Natural killer cell (primary cell): ENCODE data around the gene EDC3. TPM values are rescaled to one million over a fixed set of nuclear protein-coding genes. Genes with fewer than 3 reads are reported as not detected.

Source experiments
- ATAC-seq, 3 donors: fragments of 150-1000 bp in 2 of 3; fragments of 200-7000 bp in 1 of 3; cut with Tn5 transposase; 1 replicate in 1 of 3; 2 replicates in 2 of 3; pipeline ENCODE4 v1.10.0; 2021; ENCODE audit warnings: mild to moderate bottlenecking in 2 of 3, moderate library complexity in 2 of 3
- DNase-seq, 2 donors: peaks; one replicate each; pipeline versions ENCODE4 v3.0.0 to v3.0.0-alpha.2; 2013 to 2021; ENCODE audit warnings: mixed read lengths in 1 of 2
- H3K27ac ChIP-seq: one replicate; pipeline ENCODE4 v1.5.1; 2013; ENCODE audit warnings: mild to moderate bottlenecking, low read length
- H3K27me3 ChIP-seq: one replicate; pipeline ENCODE4 v1.6.1; 2013; ENCODE audit warnings: low read length; ENCODE audit not compliant: control insufficient read depth, insufficient read depth
- H3K36me3 ChIP-seq: one replicate; pipeline ENCODE4 v1.6.1; 2013; ENCODE audit warnings: low read length; ENCODE audit not compliant: control insufficient read depth, insufficient read depth
- H3K4me1 ChIP-seq: one replicate; pipeline ENCODE4 v1.6.1; 2013; ENCODE audit warnings: low read length; ENCODE audit not compliant: control insufficient read depth, insufficient read depth
- H3K4me3 ChIP-seq: one replicate; pipeline ENCODE4 v1.5.1; 2013; ENCODE audit warnings: low read length
- H3K9me3 ChIP-seq: one replicate; pipeline ENCODE4 v1.6.1; 2013; ENCODE audit warnings: low read length; ENCODE audit not compliant: control insufficient read depth, insufficient read depth
- H3K27ac Mint-ChIP-seq, 2 donors: one replicate each; pipeline ENCODE4 v1.8.0; 2022; ENCODE audit warnings: mild to moderate bottlenecking in 2 of 2, mixed read lengths in 2 of 2, moderate library complexity in 1 of 2
- H3K27me3 Mint-ChIP-seq, 2 donors: one replicate each; pipeline ENCODE4 v1.8.0; 2022; ENCODE audit warnings: low read depth in 2 of 2, mixed read lengths in 2 of 2
- H3K36me3 Mint-ChIP-seq: one replicate; pipeline ENCODE4 v1.8.0; 2022; ENCODE audit warnings: mixed read lengths
- H3K4me1 Mint-ChIP-seq, 2 donors: one replicate each; pipeline ENCODE4 v1.8.0; 2022; ENCODE audit warnings: mixed read lengths in 2 of 2
- H3K4me3 Mint-ChIP-seq: one replicate; pipeline ENCODE4 v1.8.0; 2022; ENCODE audit warnings: mild to moderate bottlenecking, moderate library complexity, mixed read lengths
- H3K9me3 Mint-ChIP-seq, 2 donors: one replicate each; pipeline ENCODE4 v1.8.0; 2022; ENCODE audit warnings: mixed read lengths in 2 of 2
- WGBS: methylation state at CpG from one replicate; pipeline ENCODE4 v1.1.7; 2013; ENCODE audit warnings: missing lambda C conversion rate; ENCODE audit not compliant: insufficient coverage; 5-methylcytosine and 5-hydroxymethylcytosine counted together
- intact Hi-C: fragments of 100-400 bp; cut with micrococcal nuclease; formaldehyde crosslinking; loops from one replicate; pipeline ENCODE4 v1.14.2; 2022
- total RNA-seq, 4 donors: library from RNA; stranded (reverse); fragments of 120-200 nt in 1 of 4; gene quantifications; one replicate each; pipeline versions ENCODE4 v1.2.3 to v1.2.4, GENCODE V29; 2013 to 2022
- TF ChIP-seq, protein P1 (sequence below): fragments of 200-600 bp; IDR thresholded peaks from one replicate; pipeline ENCODE4 v1.8.0; 2022; ENCODE audit warnings: antibody characterized with exemption

Gene EDC3
- total RNA-seq, 3 donors from 2014 or later (not counting 1 experiment from before 2014, with no cell fraction given): 22.4 to 39.2 (median 32.6) TPM

DNA sequence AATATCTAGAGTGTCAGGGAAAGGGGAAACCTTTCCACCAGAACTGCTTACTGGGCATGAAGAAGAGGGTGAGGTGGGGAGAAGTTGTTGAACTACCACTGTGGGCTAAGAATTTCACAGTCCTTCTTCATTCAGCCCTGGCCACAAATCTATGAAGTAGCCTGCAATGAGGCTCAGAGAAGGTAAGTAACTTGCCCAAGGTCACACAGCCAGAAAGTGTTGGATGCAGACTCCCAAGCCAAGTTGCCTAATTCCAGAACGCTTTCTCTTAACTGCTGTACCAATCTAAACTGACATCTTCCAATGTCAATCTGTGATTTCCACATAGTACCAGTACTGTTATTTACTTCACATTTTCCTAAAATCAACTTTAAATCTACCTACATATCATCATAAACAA, 27.4 kb upstream of the EDC3 start:
- 90% methylated on average over 1 of the region's 1 CpG for WGBS
- Mint-ChIP-seq H3K27ac (no peak overlapping the region), H3K9me3 (no peaks in the 10 kb centered on the region), H3K4me3 (no peak overlapping the region), H3K4me1 (peaks cover 6 to 13% of the 10 kb centered on the region in 2 donors), H3K36me3 (no peaks in the 10 kb centered on the region), H3K27me3 (peaks cover 6 to 7% of the 10 kb centered on the region in 2 donors)
- ATAC-seq (no peak), DNase-seq (no peak)
- Histone ChIP-seq H3K36me3 (no peaks in the 10 kb centered on the region), H3K27me3 (peaks cover 7% of the 10 kb centered on the region), H3K4me3 (no peak overlapping the region), H3K4me1 (peaks cover 18% of the 10 kb centered on the region), H3K9me3 (no peaks in the 10 kb centered on the region), H3K27ac (no peak overlapping the region)
- TF ChIP-seq, protein P1, sequence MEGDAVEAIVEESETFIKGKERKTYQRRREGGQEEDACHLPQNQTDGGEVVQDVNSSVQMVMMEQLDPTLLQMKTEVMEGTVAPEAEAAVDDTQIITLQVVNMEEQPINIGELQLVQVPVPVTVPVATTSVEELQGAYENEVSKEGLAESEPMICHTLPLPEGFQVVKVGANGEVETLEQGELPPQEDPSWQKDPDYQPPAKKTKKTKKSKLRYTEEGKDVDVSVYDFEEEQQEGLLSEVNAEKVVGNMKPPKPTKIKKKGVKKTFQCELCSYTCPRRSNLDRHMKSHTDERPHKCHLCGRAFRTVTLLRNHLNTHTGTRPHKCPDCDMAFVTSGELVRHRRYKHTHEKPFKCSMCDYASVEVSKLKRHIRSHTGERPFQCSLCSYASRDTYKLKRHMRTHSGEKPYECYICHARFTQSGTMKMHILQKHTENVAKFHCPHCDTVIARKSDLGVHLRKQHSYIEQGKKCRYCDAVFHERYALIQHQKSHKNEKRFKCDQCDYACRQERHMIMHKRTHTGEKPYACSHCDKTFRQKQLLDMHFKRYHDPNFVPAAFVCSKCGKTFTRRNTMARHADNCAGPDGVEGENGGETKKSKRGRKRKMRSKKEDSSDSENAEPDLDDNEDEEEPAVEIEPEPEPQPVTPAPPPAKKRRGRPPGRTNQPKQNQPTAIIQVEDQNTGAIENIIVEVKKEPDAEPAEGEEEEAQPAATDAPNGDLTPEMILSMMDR: no peak
- intact Hi-C loops: no loop called here

DNA sequence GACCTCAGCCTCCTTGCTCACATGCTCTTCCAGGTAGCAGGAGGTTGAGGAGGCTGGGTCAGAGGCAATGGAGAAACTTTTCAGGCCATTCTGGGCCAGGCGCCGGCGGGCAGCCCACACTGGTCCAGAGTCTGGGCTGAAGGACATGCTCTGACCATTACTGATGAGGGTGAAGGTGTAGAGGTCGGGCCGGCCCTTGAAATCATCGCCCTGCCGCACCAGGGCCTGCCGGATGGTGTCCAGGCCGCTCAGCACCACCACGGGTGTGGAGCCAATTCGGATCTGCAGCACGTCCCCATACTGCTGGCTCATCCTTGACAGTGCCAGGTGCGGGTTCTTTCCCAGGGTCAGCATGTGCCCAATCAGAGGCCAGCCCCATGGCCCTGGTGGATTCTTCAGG, 26.8 kb upstream of the EDC3 start:
- Histone ChIP-seq H3K27ac (no peak overlapping the region), H3K4me1 (peaks cover 18% of the 10 kb centered on the region), H3K4me3 (no peak overlapping the region), H3K9me3 (no peaks in the 10 kb centered on the region), H3K36me3 (no peaks in the 10 kb centered on the region), H3K27me3 (peaks cover 7% of the 10 kb centered on the region)
- TF ChIP-seq, protein P1: no peak
- Mint-ChIP-seq H3K27ac (no peak overlapping the region), H3K4me1 (peaks cover 6 to 13% of the 10 kb centered on the region in 2 donors), H3K36me3 (no peaks in the 10 kb centered on the region), H3K9me3 (no peaks in the 10 kb centered on the region), H3K27me3 (peaks cover 6 to 7% of the 10 kb centered on the region in 2 donors), H3K4me3 (no peak overlapping the region)
- ATAC-seq (no peak), DNase-seq (no peak)
- 93% methylated on average over 13 of the region's 13 CpGs for WGBS
- intact Hi-C loops: no loop called here

DNA sequence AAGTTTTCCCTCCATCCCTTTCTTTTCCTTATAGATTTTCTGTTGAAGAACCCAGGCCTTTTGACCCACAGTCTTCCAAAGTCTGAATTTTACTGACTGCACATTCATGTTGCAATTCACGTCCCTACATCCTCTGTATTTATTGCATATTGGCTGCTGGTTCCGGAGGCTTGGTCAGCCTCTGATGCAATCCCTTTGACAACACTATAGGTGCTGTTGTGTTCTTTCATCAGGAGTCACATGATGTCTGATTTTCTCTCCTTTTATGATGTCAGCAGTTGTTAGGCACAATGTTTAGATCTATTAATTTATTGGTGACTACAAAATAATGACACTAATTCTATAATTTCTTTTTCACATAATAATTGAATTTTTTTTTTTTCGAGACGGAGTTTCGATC, 20.8 kb upstream of the EDC3 start:
- intact Hi-C loops: no loop called here
- TF ChIP-seq, protein P1: no peak
- Mint-ChIP-seq H3K27ac (no peak overlapping the region), H3K4me1 (no peaks in the 10 kb centered on the region), H3K27me3 (no peaks in the 10 kb centered on the region), H3K36me3 (no peaks in the 10 kb centered on the region), H3K4me3 (no peak overlapping the region), H3K9me3 (no peaks in the 10 kb centered on the region)
- ATAC-seq (no peak), DNase-seq (no peak)
- H3K27me3 ChIP-seq: no peaks in the 10 kb centered on the region
- H3K4me3 ChIP-seq: no peak overlapping the region
- H3K27ac ChIP-seq: no peak overlapping the region
- H3K4me1 ChIP-seq: peaks cover 3% of the 10 kb centered on the region
- H3K36me3 ChIP-seq: no peaks in the 10 kb centered on the region
- 99% methylated on average over 5 of the region's 5 CpGs for WGBS
- H3K9me3 ChIP-seq: no peaks in the 10 kb centered on the region

DNA sequence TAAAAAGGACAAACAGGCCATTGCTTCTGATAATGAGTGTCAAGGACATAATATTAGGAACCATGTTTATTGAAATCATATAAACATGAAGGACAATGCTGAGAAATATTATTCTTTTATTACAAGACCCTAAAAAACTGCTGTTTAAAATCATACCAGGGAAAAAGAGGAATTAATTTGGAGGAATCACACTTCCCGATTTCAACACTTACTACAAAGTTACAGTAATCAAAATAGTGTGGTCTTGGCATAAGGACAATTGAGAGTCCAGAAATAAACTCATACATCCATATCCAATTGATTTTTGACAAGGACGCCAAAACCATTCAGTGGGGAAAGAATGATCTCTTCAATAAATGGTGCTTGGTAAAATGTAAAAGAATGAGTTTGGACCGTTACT, 16.5 kb upstream of the EDC3 start:
- Histone ChIP-seq H3K9me3 (peaks cover 5% of the 10 kb centered on the region), H3K36me3 (no peaks in the 10 kb centered on the region), H3K27ac (no peak overlapping the region), H3K27me3 (no peaks in the 10 kb centered on the region), H3K4me3 (no peak overlapping the region), H3K4me1 (peaks cover 15% of the 10 kb centered on the region)
- Mint-ChIP-seq H3K9me3 (no peaks in the 10 kb centered on the region), H3K36me3 (no peaks in the 10 kb centered on the region), H3K4me1 (peaks cover 17 to 24% of the 10 kb centered on the region in 2 donors), H3K27ac (no peak overlapping the region), H3K27me3 (peaks cover 0 to 2% of the 10 kb centered on the region in 2 donors), H3K4me3 (no peak overlapping the region)
- intact Hi-C loops: no loop called here
- ATAC-seq: no peak
- TF ChIP-seq, protein P1: no peak
- no peak for DNase-seq
- no CpG with 5 or more reads among the region's 3 CpGs for WGBS
